ENCODE results near the gene HTT. TPM values are rescaled to one million over a fixed set of nuclear protein-coding genes. Genes with fewer than 3 reads are reported as not detected.
A peak's percentile ranks its signal among the peaks of the same experiment; 100 is the strongest.
"Not testable (repeated sequence)": the region's sequence is repeated elsewhere in the genome, so short reads cannot be mapped to it uniquely, and the experiment has no call there.

HTT gene
- total and polyA plus RNA-seq, 2 donors: 12.8 to 17.9 TPM

- Histone ChIP-seq H3K27me3 (ENCODE audit: control insufficient read depth in 2 of 2, insufficient read depth in 1 of 2, low read length in 1 of 2) (no peaks in the 10 kb centered on the region), H3K4me1 (ENCODE audit: control insufficient read depth in 2 of 2, insufficient read depth in 2 of 2, low read length in 2 of 2) (no peaks in the 10 kb centered on the region), H3K27ac (ENCODE audit: low read depth in 1 of 2, low read length in 1 of 2) (no peak overlapping the region), H3K9me3 (ENCODE audit: control insufficient read depth in 2 of 2, insufficient read depth in 1 of 2, low read length in 1 of 2) (no peaks in the 10 kb centered on the region), H3K4me3 (ENCODE audit: low read length in 2 of 2) (no peak overlapping the region), H3K36me3 (ENCODE audit: control insufficient read depth in 2 of 2, insufficient read depth in 2 of 2, low read length in 1 of 2) (peaks cover 46 to 67% of the 10 kb centered on the region in 2 donors)
- no peak for DNase-seq (ENCODE audit: low read depth in 6 of 9, low spot score in 9 of 9)
- WGBS: 98% methylated on average over 5 of the region's 5 CpGs
Measured at GRCh38 chr4:3134201-3134600, 59.7 kb downstream of the HTT start.

DNA sequence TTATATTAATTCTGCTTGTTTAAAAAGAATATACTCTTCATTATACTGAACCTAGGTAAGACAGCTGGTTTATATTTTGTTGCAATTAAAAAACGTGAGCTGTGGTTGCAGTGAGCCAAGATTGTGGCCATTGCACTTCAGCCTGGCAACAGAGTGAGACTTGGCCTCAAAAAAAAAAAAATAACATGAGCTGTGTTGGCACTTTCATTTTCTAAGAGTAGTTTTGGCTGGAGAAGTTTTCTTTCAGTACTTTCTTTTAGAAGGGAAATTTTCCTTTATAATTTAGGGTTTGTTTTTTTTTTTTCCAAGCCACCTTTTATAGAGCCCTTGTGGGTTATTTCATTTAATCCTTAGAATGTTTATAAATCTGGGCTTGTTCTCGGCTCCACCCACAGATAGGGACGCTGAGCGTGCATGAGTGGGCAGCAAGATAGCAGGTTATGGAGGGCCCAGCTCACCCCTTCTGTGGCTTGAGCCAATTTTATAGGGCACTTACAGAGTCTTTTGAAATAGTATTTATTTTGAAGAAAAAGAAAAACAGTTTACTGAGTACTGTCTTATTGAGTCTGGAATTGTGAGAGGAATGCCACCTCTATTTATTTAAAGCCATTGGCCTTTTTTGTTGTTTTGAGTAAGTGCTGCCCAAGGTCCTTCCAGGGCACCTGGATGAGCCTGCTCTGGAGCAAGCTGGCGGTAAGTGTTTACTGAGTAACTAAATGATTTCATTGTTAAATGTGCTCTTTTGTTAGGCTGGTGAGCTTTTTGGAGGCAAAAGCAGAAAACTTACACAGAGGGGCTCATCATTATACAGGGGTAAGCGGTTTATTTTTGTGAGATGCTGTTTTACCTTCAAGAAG lies 60.9 kb downstream of the HTT start:
- Histone ChIP-seq H3K9me3 (ENCODE audit: control insufficient read depth in 2 of 2, insufficient read depth in 1 of 2, low read length in 1 of 2) (no peaks in the 10 kb centered on the region), H3K27ac (ENCODE audit: low read depth in 1 of 2, low read length in 1 of 2) (no peak overlapping the region), H3K36me3 (ENCODE audit: control insufficient read depth in 2 of 2, insufficient read depth in 2 of 2, low read length in 1 of 2) (peaks cover 47 to 67% of the 10 kb centered on the region in 2 donors), H3K4me1 (ENCODE audit: control insufficient read depth in 2 of 2, insufficient read depth in 2 of 2, low read length in 2 of 2) (no peaks in the 10 kb centered on the region), H3K27me3 (ENCODE audit: control insufficient read depth in 2 of 2, insufficient read depth in 1 of 2, low read length in 1 of 2) (no peaks in the 10 kb centered on the region), H3K4me3 (ENCODE audit: low read length in 2 of 2) (no peak overlapping the region)
- no peak for DNase-seq (ENCODE audit: low read depth in 6 of 9, low spot score in 9 of 9)
- 94% methylated on average over 6 of the region's 6 CpGs for WGBS

DNA sequence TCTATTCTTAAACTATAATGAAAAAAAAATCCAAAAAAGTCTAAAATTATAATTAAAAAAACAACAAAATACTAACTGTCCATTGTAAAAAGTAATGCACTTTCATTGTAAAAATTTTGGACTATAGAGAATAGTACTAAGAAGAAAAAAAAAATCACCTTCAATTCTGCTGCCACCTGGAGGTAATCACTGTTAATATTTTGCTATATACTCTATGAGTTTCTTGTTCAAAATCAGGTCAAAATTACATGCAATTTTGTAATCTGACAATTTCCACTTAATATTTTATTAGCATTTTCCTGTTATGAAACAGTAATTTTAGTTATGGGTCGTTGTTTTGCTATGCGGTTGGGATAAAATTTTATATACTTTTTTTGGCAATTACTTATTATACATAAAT lies 62.0 kb downstream of the HTT start:
- Histone ChIP-seq H3K36me3 (ENCODE audit: control insufficient read depth in 2 of 2, insufficient read depth in 2 of 2, low read length in 1 of 2) (peaks cover 39 to 60% of the 10 kb centered on the region in 2 donors), H3K9me3 (ENCODE audit: control insufficient read depth in 2 of 2, insufficient read depth in 1 of 2, low read length in 1 of 2) (no peaks in the 10 kb centered on the region), H3K4me3 (ENCODE audit: low read length in 2 of 2) (no peak overlapping the region), H3K27me3 (ENCODE audit: control insufficient read depth in 2 of 2, insufficient read depth in 1 of 2, low read length in 1 of 2) (no peaks in the 10 kb centered on the region), H3K4me1 (ENCODE audit: control insufficient read depth in 2 of 2, insufficient read depth in 2 of 2, low read length in 2 of 2) (no peaks in the 10 kb centered on the region), H3K27ac (ENCODE audit: low read depth in 1 of 2, low read length in 1 of 2) (no peak overlapping the region)
- WGBS: over 99% methylated on average over 2 of the region's 2 CpGs
- DNase-seq (ENCODE audit: low read depth in 6 of 9, low spot score in 9 of 9): no peak

- Histone ChIP-seq H3K27me3 (ENCODE audit: control insufficient read depth in 2 of 2, insufficient read depth in 1 of 2, low read length in 1 of 2) (no peaks in the 10 kb centered on the region), H3K9me3 (ENCODE audit: control insufficient read depth in 2 of 2, insufficient read depth in 1 of 2, low read length in 1 of 2) (no peaks in the 10 kb centered on the region), H3K27ac (ENCODE audit: low read depth in 1 of 2, low read length in 1 of 2) (no peak overlapping the region), H3K4me3 (ENCODE audit: low read length in 2 of 2) (no peak overlapping the region), H3K36me3 (ENCODE audit: control insufficient read depth in 2 of 2, insufficient read depth in 2 of 2, low read length in 1 of 2) (peaks cover 28 to 48% of the 10 kb centered on the region in 2 donors), H3K4me1 (ENCODE audit: control insufficient read depth in 2 of 2, insufficient read depth in 2 of 2, low read length in 2 of 2) (no peaks in the 10 kb centered on the region)
- WGBS: 92% methylated on average over 2 of the region's 2 CpGs
- no peak for DNase-seq (ENCODE audit: low read depth in 6 of 9, low spot score in 9 of 9)
Measured at GRCh38 chr4:3137908-3138307, 63.4 kb downstream of the HTT start.

DNA sequence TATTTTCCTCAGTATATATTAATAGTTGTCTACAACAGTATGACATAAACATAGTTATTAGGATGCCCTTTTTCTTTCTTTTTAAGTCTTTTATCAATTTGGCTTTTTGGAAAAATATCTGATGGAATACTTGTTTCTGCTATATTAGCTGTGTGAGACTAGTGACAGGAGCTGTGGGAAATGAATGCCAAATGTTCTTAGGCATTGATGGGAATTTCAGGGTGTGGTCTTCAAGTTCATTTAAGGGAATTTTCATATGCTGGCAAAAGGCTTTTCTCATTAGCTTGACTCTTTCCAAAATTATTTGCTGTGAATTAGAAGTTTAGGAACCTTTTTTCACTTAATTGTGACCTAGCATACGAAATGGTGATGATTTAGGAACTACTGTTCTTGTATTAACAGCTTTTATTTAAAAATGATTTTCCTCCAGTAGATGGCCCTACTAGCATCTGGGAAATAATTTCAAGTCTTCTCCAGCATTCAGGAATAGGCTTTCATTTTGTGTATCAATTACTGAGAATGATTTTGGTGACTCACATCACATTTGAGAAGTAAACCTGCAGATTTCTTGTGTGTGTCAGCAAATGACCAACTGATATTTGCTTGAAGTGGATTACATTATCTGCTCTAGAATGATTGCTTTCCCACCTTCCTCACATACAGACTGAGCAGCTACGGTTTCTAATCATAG lies 70.9 kb downstream of the HTT start:
- DNase-seq (ENCODE audit: low read depth in 6 of 9, low spot score in 9 of 9): no peak
- no peak overlapping the region for H3K4me3 ChIP-seq (ENCODE audit: low read length in 2 of 2)
- no peaks in the 10 kb centered on the region for H3K9me3 ChIP-seq (ENCODE audit: control insufficient read depth in 2 of 2, insufficient read depth in 1 of 2, low read length in 1 of 2)
- peaks cover 33 to 38% of the 10 kb centered on the region in 2 donors for H3K36me3 ChIP-seq (ENCODE audit: control insufficient read depth in 2 of 2, insufficient read depth in 2 of 2, low read length in 1 of 2)
- no peak overlapping the region for H3K27ac ChIP-seq (ENCODE audit: low read depth in 1 of 2, low read length in 1 of 2)
- 94% methylated on average over 2 of the region's 2 CpGs for WGBS
- H3K4me1 ChIP-seq (ENCODE audit: control insufficient read depth in 2 of 2, insufficient read depth in 2 of 2, low read length in 2 of 2): no peaks in the 10 kb centered on the region
- no peaks in the 10 kb centered on the region for H3K27me3 ChIP-seq (ENCODE audit: control insufficient read depth in 2 of 2, insufficient read depth in 1 of 2, low read length in 1 of 2)

- Histone ChIP-seq H3K36me3 (ENCODE audit: control insufficient read depth in 2 of 2, insufficient read depth in 2 of 2, low read length in 1 of 2) (peaks cover 50 to 55% of the 10 kb centered on the region in 2 donors), H3K4me1 (ENCODE audit: control insufficient read depth in 2 of 2, insufficient read depth in 2 of 2, low read length in 2 of 2) (no peaks in the 10 kb centered on the region), H3K9me3 (ENCODE audit: control insufficient read depth in 2 of 2, insufficient read depth in 1 of 2, low read length in 1 of 2) (no peaks in the 10 kb centered on the region), H3K27ac (ENCODE audit: low read depth in 1 of 2, low read length in 1 of 2) (no peak overlapping the region), H3K4me3 (ENCODE audit: low read length in 2 of 2) (no peak overlapping the region), H3K27me3 (ENCODE audit: control insufficient read depth in 2 of 2, insufficient read depth in 1 of 2, low read length in 1 of 2) (no peaks in the 10 kb centered on the region)
- no peak for DNase-seq (ENCODE audit: low read depth in 6 of 9, low spot score in 9 of 9)
Measured at GRCh38 chr4:3148926-3149325, 74.4 kb downstream of the HTT start.

DNA sequence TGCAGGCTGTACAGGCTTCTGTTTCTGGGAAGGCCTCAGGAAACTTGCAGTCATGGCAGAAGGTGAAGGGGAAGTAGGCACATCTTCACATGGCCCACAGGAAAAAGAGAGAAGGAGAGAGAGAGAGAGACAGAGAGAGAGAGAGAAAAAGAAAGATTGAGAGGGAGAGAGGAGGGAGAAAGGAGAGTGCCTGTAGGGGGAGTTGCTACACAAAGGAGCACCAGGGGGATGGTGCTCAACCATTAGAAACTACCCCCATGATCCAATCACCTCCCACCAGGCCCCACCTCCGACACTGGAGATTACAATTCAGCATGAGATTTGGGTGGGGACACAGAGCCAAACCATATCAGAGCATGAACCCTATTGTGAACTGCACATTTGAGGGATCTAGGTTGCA lies 76.8 kb downstream of the HTT start:
- H3K27me3 ChIP-seq (ENCODE audit: control insufficient read depth in 2 of 2, insufficient read depth in 1 of 2, low read length in 1 of 2); H3K27ac ChIP-seq (ENCODE audit: low read depth in 1 of 2, low read length in 1 of 2); H3K4me3 ChIP-seq (ENCODE audit: low read length in 2 of 2); DNase-seq (ENCODE audit: low read depth in 6 of 9, low spot score in 9 of 9); H3K9me3 ChIP-seq (ENCODE audit: control insufficient read depth in 2 of 2, insufficient read depth in 1 of 2, low read length in 1 of 2); H3K4me1 ChIP-seq (ENCODE audit: control insufficient read depth in 2 of 2, insufficient read depth in 2 of 2, low read length in 2 of 2): not testable (repeated sequence)
- H3K36me3 ChIP-seq (ENCODE audit: control insufficient read depth in 2 of 2, insufficient read depth in 2 of 2, low read length in 1 of 2): peaks cover 60 to 64% of the 10 kb centered on the region in 2 donors
- 95% methylated on average over 1 of the region's 1 CpG for WGBS

DNA sequence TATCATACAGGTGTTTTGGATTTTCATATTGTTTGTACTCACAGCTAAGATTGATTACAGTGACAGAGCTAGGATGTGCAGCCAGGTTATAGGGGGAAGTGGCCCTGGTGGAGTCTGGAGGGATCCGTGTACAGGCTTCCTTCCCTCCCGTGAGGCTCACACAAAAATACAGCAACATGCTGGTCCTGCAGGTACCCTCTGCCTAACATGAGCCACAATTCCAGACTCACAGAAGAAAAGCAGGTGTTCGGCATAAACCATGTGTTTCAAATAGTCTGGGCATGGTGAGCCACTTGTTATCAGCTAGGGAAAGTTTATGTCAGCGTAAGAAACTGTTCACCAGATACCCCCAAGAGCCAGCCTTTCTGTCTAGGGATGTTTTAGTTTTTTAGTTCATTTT lies 82.9 kb downstream of the HTT start:
- peaks cover 38 to 55% of the 10 kb centered on the region in 2 donors for H3K36me3 ChIP-seq (ENCODE audit: control insufficient read depth in 2 of 2, insufficient read depth in 2 of 2, low read length in 1 of 2)
- no peaks in the 10 kb centered on the region for H3K27me3 ChIP-seq (ENCODE audit: control insufficient read depth in 2 of 2, insufficient read depth in 1 of 2, low read length in 1 of 2)
- DNase-seq (ENCODE audit: low read depth in 6 of 9, low spot score in 9 of 9): no peak
- H3K4me1 ChIP-seq (ENCODE audit: control insufficient read depth in 2 of 2, insufficient read depth in 2 of 2, low read length in 2 of 2): peaks cover 0 to 2% of the 10 kb centered on the region in 2 donors
- 97% methylated on average over 4 of the region's 4 CpGs for WGBS
- no peaks in the 10 kb centered on the region for H3K9me3 ChIP-seq (ENCODE audit: control insufficient read depth in 2 of 2, insufficient read depth in 1 of 2, low read length in 1 of 2)
- H3K27ac ChIP-seq (ENCODE audit: low read depth in 1 of 2, low read length in 1 of 2): peak overlapping the region in 1 of 2 donors; percentile 36
- no peak overlapping the region for H3K4me3 ChIP-seq (ENCODE audit: low read length in 2 of 2)

DNA sequence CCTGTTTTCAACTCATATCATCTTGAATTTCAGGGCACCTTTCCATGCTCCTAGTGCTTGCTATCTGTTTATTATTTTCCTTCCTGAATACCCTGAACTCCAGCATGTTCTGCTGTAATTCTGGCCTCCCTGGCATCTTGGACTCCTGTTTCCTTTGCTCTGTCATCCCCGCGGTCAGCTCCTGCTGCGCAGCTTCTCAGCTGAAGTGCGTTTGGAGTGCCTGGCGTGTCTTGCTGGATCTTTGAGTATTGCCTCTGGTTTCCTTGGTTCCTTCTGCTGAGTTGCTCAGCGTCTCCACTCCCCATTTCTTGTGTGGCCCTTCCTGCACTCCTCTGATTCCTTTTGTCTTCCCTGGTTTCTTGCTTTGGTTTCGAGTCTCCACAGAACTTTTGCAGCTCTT lies 84.4 kb downstream of the HTT start:
- peaks cover 25 to 44% of the 10 kb centered on the region in 2 donors for H3K36me3 ChIP-seq (ENCODE audit: control insufficient read depth in 2 of 2, insufficient read depth in 2 of 2, low read length in 1 of 2)
- peaks cover 0 to 2% of the 10 kb centered on the region in 2 donors for H3K4me1 ChIP-seq (ENCODE audit: control insufficient read depth in 2 of 2, insufficient read depth in 2 of 2, low read length in 2 of 2)
- H3K27ac ChIP-seq (ENCODE audit: low read depth in 1 of 2, low read length in 1 of 2): no peak overlapping the region
- 95% methylated on average over 7 of the region's 7 CpGs for WGBS
- H3K27me3 ChIP-seq (ENCODE audit: control insufficient read depth in 2 of 2, insufficient read depth in 1 of 2, low read length in 1 of 2): no peaks in the 10 kb centered on the region
- no peak overlapping the region for H3K4me3 ChIP-seq (ENCODE audit: low read length in 2 of 2)
- no peaks in the 10 kb centered on the region for H3K9me3 ChIP-seq (ENCODE audit: control insufficient read depth in 2 of 2, insufficient read depth in 1 of 2, low read length in 1 of 2)
- DNase-seq (ENCODE audit: low read depth in 6 of 9, low spot score in 9 of 9): no peak

Measured in thymus (tissue), 11 donors.